ENCODE data around the gene PARP14. TPM values are rescaled to one million over a fixed set of nuclear protein-coding genes. Genes with fewer than 3 reads are reported as not detected.

PARP14 gene
- total and polyA plus RNA-seq, 2 experiments from 2014 or later = 0.42 to 4.0 TPM

- H3K9me3 ChIP-seq (ENCODE audit: low read depth) = no peaks in the 10 kb centered on the region
- no peaks in the 10 kb centered on the region for H3K4me1 ChIP-seq (ENCODE audit: low read depth)
- H3K27ac ChIP-seq = no peak overlapping the region
- TF ChIP-seq, protein P1, sequence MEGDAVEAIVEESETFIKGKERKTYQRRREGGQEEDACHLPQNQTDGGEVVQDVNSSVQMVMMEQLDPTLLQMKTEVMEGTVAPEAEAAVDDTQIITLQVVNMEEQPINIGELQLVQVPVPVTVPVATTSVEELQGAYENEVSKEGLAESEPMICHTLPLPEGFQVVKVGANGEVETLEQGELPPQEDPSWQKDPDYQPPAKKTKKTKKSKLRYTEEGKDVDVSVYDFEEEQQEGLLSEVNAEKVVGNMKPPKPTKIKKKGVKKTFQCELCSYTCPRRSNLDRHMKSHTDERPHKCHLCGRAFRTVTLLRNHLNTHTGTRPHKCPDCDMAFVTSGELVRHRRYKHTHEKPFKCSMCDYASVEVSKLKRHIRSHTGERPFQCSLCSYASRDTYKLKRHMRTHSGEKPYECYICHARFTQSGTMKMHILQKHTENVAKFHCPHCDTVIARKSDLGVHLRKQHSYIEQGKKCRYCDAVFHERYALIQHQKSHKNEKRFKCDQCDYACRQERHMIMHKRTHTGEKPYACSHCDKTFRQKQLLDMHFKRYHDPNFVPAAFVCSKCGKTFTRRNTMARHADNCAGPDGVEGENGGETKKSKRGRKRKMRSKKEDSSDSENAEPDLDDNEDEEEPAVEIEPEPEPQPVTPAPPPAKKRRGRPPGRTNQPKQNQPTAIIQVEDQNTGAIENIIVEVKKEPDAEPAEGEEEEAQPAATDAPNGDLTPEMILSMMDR (IDR thresholded peaks at IDR 0.05; ENCODE audit: low read depth, low read length) = no peak
- no peak for DNase-seq (ENCODE audit: low read depth in 1 of 2, low spot score in 1 of 2)
- no peaks in the 10 kb centered on the region for H3K36me3 ChIP-seq
- H3K27me3 ChIP-seq = no peaks in the 10 kb centered on the region
- no peak overlapping the region for H3K4me3 ChIP-seq
These were observed 96.9 kb downstream of the PARP14 start for GRCh38 chr3:122777563-122777962.

Other genes with a start within 250 kb of the PARP14 start
- gene KPNA1, start 165.9 kb upstream of the PARP14 start, total RNA-seq = 28.0 and 42.2 TPM in 2 replicates
- 33.3 and 45.4 TPM in 2 replicates for gene KPNA1, start 165.9 kb upstream of the PARP14 start, polyA plus RNA-seq
- gene PARP9, start 116.5 kb upstream of the PARP14 start, total RNA-seq = 0.25 and 0.42 TPM in 2 replicates
- 0.56 and 0.60 TPM in 2 replicates for gene PARP9, start 116.5 kb upstream of the PARP14 start, polyA plus RNA-seq
- 0.14 and 0.33 TPM in 2 replicates for gene DTX3L, start 116.5 kb upstream of the PARP14 start, total RNA-seq
- gene DTX3L, start 116.5 kb upstream of the PARP14 start, polyA plus RNA-seq = 0.04 and 0.22 TPM in 2 replicates
- not detected in 2 replicates for gene PARP15, start 103.2 kb upstream of the PARP14 start, total RNA-seq
- gene PARP15, start 103.2 kb upstream of the PARP14 start, polyA plus RNA-seq = 0.05 TPM in 1 of 2 replicates, not detected in the other
- 2.9 and 3.1 TPM in 2 replicates for gene HSPBAP1, start 113.0 kb downstream of the PARP14 start, total RNA-seq
- 2.5 and 7.2 TPM in 2 replicates for gene HSPBAP1, start 113.0 kb downstream of the PARP14 start, polyA plus RNA-seq
- gene SLC49A4, start 114.2 kb downstream of the PARP14 start, total RNA-seq = 15.9 and 20.8 TPM in 2 replicates
- gene SLC49A4, start 114.2 kb downstream of the PARP14 start, polyA plus RNA-seq = 10.1 and 16.4 TPM in 2 replicates

All from cardiac muscle cell (in vitro differentiated cells and primary cell).